Endothelial cell (in vitro differentiated cells): ENCODE results near the gene YAP1. TPM values are rescaled to one million over a fixed set of nuclear protein-coding genes. Genes with fewer than 3 reads are reported as not detected.

Source experiments
- DNase-seq: peaks from one replicate; pipeline ENCODE4 v3.0.0; 2021; ENCODE audit warnings: low spot score
- H3K27ac Mint-ChIP-seq: one replicate; pipeline ENCODE4 v1.8.0; 2021; ENCODE audit warnings: mixed read lengths, inconsistent platforms; ENCODE audit not compliant: unreplicated experiment
- H3K27me3 Mint-ChIP-seq: one replicate; pipeline ENCODE4 v1.8.0; 2021; ENCODE audit warnings: mild to moderate bottlenecking, moderate library complexity, mixed read lengths, inconsistent platforms; ENCODE audit not compliant: unreplicated experiment
- H3K36me3 Mint-ChIP-seq: one replicate; pipeline ENCODE4 v1.8.0; 2021; ENCODE audit warnings: mild to moderate bottlenecking, low read depth, mixed read lengths, inconsistent platforms; ENCODE audit not compliant: unreplicated experiment
- H3K4me1 Mint-ChIP-seq: one replicate; pipeline ENCODE4 v1.8.0; 2021; ENCODE audit warnings: mild to moderate bottlenecking, mixed read lengths, inconsistent platforms; ENCODE audit not compliant: unreplicated experiment
- H3K4me3 Mint-ChIP-seq: one replicate; pipeline ENCODE4 v1.8.0; 2021; ENCODE audit warnings: mild to moderate bottlenecking, mixed read lengths, inconsistent platforms; ENCODE audit not compliant: unreplicated experiment
- H3K9me3 Mint-ChIP-seq: one replicate; pipeline ENCODE4 v1.8.0; 2021; ENCODE audit warnings: mixed read lengths, inconsistent platforms; ENCODE audit not compliant: unreplicated experiment
- CTCF ChIP-seq: fragments of 200-600 bp; sonication (generic); IDR thresholded peaks from one replicate; pipeline ENCODE4 v1.5.0; 2021; ENCODE audit warnings: antibody characterized with exemption; ENCODE audit not compliant: unreplicated experiment
- total RNA-seq: library from RNA; stranded (reverse); fragmentation: NEBNext Ultra II Directional; extraction: Animal tissue kit (Norgen Biotek cat#: 25700); gene quantifications from one replicate; pipeline ENCODE4 v1.2.1, GENCODE V29; 2021; ENCODE audit not compliant: unreplicated experiment

YAP1 gene
- total RNA-seq, 1 donor from 2014 or later: 158 TPM

- no peaks in the 10 kb centered on the region for H3K9me3 Mint-ChIP-seq
- no peak for TF ChIP-seq CTCF
- DNase-seq: no peak
These were observed 24.2 kb upstream of the YAP1 start for GRCh38 chr11:102085864-102086551.

GRCh38 chr11:102097186-102097585 is 13.1 kb upstream of the YAP1 start:
- Mint-ChIP-seq H3K36me3 (no peaks in the 10 kb centered on the region), H3K27ac (no peak overlapping the region), H3K4me3 (no peak overlapping the region), H3K27me3 (peaks cover 1% of the 10 kb centered on the region), H3K4me1 (no peaks in the 10 kb centered on the region), H3K9me3 (no peaks in the 10 kb centered on the region)
- no peak for DNase-seq
- no peak for TF ChIP-seq CTCF

More at GRCh38 chr11:102085864-102086551, 24.2 kb upstream of the YAP1 start:
- H3K4me1 Mint-ChIP-seq: peaks cover 4% of the 10 kb centered on the region
- no peak overlapping the region for H3K27ac Mint-ChIP-seq
- peaks cover 2% of the 10 kb centered on the region for H3K27me3 Mint-ChIP-seq
- H3K36me3 Mint-ChIP-seq: no peaks in the 10 kb centered on the region
- no peak overlapping the region for H3K4me3 Mint-ChIP-seq

GRCh38 chr11:102099755-102100154 is 10.5 kb upstream of the YAP1 start:
- Mint-ChIP-seq H3K27me3 (no peaks in the 10 kb centered on the region), H3K27ac (no peak overlapping the region), H3K4me1 (no peaks in the 10 kb centered on the region), H3K4me3 (no peak overlapping the region), H3K36me3 (no peaks in the 10 kb centered on the region), H3K9me3 (no peaks in the 10 kb centered on the region)
- DNase-seq: no peak
- no peak for TF ChIP-seq CTCF

- Mint-ChIP-seq H3K4me1 (peaks cover 11% of the 10 kb centered on the region), H3K27ac (no peak overlapping the region)
- no peak for DNase-seq
These were observed 1.4 kb upstream of the YAP1 start for GRCh38 chr11:102108734-102109440.

More at GRCh38 chr11:102108734-102109440, 1.4 kb upstream of the YAP1 start:
- no peak for TF ChIP-seq CTCF
- Mint-ChIP-seq H3K9me3 (no peaks in the 10 kb centered on the region), H3K36me3 (no peaks in the 10 kb centered on the region), H3K4me3 (no peak overlapping the region), H3K27me3 (peaks cover 11% of the 10 kb centered on the region)
